Hematopoietic multipotent progenitor cell treated with erythropoietin and hydrocortisone succinate and interleukin-3 and kit ligand, for 6 days (in vitro differentiated cells): Measurements from ENCODE around the gene RPP25L.
"Not testable (repeated sequence)": the region's sequence is repeated elsewhere in the genome, so short reads cannot be mapped to it uniquely, and the experiment has no call there.

ENCODE experiments used
- DNase-seq: peaks from one replicate; pipeline ENCODE4 v3.0.0-alpha.2; 2015

RPP25L gene, protein sequence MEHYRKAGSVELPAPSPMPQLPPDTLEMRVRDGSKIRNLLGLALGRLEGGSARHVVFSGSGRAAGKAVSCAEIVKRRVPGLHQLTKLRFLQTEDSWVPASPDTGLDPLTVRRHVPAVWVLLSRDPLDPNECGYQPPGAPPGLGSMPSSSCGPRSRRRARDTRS

GRCh38 chr9:34611811-34612787 is at the start of gene RPP25L:
TSS of gene RPP25L (minus strand) at chr9:34612097. CDS start at chr9:34611296, 801 bp downstream.
- peak; percentile 90 for DNase-seq

GRCh38 chr9:34659592-34660253 is 47.8 kb upstream of the RPP25L start:
- DNase-seq = no peak

GRCh38 chr9:34658461-34658860 is 46.6 kb upstream of the RPP25L start:
- DNase-seq = no peak

- no peak for DNase-seq
These were observed 45.1 kb upstream of the RPP25L start for GRCh38 chr9:34656992-34657391.

- no peak for DNase-seq
These were observed 43.5 kb upstream of the RPP25L start for GRCh38 chr9:34655394-34655793.

DNA sequence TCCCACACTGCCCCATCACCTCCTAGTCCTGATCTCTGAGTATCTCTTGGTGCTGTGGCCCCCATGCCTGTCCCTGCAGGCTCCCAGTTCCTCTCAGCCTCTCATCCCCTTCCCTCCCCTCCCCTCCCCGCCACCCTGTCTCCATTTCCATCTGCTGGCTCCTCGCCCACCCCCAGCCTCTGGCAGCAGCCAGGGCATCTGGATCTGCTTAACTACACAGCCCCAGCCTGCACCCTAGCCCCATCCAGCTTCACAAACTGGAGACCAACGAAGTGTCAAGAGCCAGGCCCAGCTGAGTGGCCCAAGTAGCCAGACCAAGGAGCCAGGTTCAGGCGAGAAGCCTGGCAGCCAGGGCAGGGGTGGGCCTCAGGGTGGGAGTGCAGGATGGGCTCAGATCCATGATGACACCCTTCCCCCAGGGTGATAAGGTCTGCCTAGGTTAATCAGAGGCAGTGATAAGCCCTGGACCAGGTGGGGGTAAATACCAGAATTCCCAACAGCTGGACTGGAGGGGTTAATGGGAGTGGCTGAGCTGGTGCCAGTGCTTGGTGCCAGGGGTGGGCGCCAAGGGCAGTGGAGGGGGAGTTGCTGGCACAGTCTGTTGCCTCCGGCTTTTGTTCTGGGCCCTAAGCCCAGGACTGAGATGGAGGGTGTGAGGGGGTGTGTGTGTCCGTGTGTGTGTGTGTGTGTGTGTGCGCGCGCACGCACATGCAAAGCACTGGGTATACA is 42.6 kb upstream of the RPP25L start:
- no peak for DNase-seq

GRCh38 chr9:34653151-34654072 is 41.5 kb upstream of the RPP25L start:
- DNase-seq = no peak

- no peak for DNase-seq
These were observed 40.7 kb upstream of the RPP25L start for GRCh38 chr9:34652602-34653000.

- peak; percentile 90 for DNase-seq
These were observed 40.1 kb upstream of the RPP25L start, which contains the start of gene IL11RA for GRCh38 chr9:34651876-34652601. TSS of gene IL11RA (plus strand) at chr9:34652185. CDS start at chr9:34655218, 3,033 bp downstream.

- DNase-seq = no peak
These were observed 39.4 kb upstream of the RPP25L start for GRCh38 chr9:34651321-34651720.

DNA sequence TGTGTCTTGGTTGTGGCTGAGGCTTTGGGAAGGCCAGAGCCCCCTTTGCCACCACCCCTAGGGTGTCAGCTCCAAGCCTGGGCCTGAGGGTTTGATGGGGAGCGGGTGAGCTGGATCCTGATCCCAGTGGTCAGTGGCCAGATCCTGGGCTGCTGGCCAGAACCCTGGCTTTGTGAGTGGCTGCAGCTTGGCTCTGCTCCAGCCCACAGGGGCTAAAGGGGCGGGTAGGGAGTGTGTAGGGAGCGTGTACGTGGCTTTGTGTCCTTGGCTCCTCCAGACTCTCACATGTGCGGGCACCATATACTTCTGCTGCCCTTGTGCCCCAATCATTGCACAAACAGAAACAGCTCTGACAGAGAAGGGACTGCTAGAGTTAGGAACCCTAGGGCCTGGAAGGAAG is 38.9 kb upstream of the RPP25L start:
- no peak for DNase-seq

DNA sequence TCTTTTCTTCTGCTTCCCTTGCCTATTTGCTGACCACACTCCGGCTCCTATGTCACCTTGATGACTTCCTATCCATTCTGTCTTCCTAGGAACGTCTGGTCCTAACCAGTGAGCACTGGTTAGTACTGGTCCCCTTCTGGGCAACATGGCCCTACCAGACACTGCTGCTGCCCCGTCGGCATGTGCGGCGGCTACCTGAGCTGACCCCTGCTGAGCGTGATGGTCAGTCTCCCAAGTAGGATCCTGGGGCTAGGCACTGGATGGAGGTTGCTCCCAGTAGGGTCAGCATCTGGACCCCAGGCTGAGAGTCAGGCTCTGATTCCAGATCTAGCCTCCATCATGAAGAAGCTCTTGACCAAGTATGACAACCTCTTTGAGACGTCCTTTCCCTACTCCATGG is 36.8 kb upstream of the RPP25L start:
- DNase-seq = no peak

DNA sequence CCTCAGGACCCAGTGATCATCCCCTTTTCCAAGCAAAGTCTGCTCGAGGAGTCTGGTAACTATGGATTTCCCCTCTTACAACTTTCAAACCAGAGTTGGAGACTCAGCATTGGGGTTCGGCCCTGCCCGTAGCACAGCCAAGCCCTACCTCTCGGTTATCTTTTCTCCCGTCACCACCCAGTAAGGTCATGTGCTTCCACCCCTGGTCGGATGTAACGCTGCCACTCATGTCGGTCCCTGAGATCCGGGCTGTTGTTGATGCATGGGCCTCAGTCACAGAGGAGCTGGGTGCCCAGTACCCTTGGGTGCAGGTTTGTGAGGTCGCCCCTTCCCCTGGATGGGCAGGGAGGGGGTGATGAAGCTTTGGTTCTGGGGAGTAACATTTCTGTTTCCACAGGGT is 35.8 kb upstream of the RPP25L start:
- DNase-seq = peak; percentile 77

GRCh38 chr9:34647084-34647403 is 35.1 kb upstream of the RPP25L start:
- DNase-seq = no peak

- DNase-seq = peak; percentile 96
These were observed 34.5 kb upstream of the RPP25L start, which contains the start of gene GALT for GRCh38 chr9:34646211-34647083. TSS of gene GALT (plus strand) at chr9:34646675. CDS start at chr9:34646705, 30 bp downstream.

DNA sequence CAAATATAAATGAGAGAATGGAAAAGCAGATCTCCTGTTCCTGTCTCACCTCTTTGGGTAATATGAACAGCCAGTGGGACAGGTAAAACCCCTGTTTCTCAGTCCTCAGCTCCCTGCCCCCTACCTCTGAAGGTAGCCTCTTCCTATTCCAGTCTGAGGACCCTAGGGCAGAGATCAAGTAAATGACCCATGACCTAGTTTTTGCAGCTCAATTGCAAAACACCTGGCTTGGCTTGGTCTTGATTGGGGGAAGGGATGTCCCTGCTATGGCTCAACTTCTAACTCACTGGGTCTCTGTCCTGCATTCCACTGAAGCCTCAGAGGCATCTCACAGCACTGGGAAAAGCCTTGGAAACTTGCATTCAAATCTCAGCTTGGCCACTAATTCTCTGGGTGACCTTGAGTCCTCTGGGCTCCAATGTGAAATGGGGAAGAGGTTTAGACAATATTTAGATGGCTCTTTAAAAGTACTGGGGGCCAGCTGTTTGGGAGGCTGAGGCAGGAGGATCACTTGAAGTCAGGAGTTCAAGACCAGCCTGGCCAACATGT is 32.9 kb upstream of the RPP25L start:
- DNase-seq = no peak

GRCh38 chr9:34642679-34643078 is 30.8 kb upstream of the RPP25L start:
- no peak for DNase-seq

DNA sequence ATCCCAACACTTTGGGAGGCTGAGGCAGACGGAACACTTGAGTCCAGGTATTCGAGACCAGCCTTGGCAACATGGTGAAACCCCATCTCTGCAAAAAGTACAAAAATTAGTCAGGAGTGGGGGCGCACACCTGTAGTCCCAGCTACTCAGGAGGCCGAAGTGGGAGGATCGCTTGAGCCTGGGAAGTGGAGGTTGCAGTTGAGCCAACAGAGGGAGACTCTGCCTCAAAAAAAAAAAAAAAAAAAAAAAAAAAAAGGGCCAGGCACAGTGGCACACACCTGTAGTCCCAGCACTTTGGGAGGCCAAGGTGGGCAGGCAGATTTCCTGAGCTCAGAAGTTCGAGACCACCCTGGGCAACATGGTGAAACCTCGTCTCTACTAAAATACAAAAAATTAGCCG is 27.4 kb upstream of the RPP25L start:
- DNase-seq = not testable (repeated sequence)

DNA sequence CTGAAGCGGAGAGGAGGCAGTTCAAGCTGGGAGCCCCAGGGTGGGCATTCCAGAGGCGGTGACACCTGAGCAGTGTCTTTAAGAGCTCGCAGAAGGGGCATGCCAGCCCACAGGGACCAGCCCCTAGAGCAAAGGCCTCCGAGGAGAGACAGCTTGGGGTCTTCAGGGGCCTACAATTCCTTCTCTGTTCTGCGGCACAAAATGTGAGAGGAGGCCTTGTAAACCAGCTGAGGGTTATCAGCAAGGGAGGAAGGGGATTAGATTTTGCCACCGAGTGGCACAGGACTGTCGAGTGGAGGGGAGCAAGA is 26.2 kb upstream of the RPP25L start:
- DNase-seq = no peak
